CD14-positive monocyte (primary cell): ENCODE results near the gene LYRM2. TPM values are rescaled to one million over a fixed set of nuclear protein-coding genes. Genes with fewer than 3 reads are reported as not detected.

Source experiments
- DNase-seq, 3 donors: peaks; one replicate each; pipeline ENCODE4 v3.0.0-alpha.2; 2011 to 2022
- H2AFZ ChIP-seq: 2 replicates; pipeline ENCODE4 v1.6.0; 2012; ENCODE audit warnings: mild to moderate bottlenecking, low read depth, low read length, inconsistent platforms; ENCODE audit not compliant: insufficient read depth, poor library complexity, severe bottlenecking
- H3K27ac ChIP-seq, 2 donors: 1 replicate in 1 of 2; 2 replicates in 1 of 2; pipeline ENCODE4 v1.5.1; 2012 to 2013; ENCODE audit warnings: low read length in 2 of 2, control low read depth in 1 of 2, inconsistent platforms in 1 of 2, low read depth in 1 of 2, mild to moderate bottlenecking in 1 of 2
- H3K27me3 ChIP-seq, 2 donors: one replicate each; pipeline versions ENCODE4 v1.6.0 to v1.6.1; 2011 to 2013; ENCODE audit warnings: low read length in 2 of 2; ENCODE audit not compliant: control insufficient read depth in 2 of 2, insufficient read depth in 2 of 2
- H3K36me3 ChIP-seq, 2 donors: replicated peaks in 1 of 2; 1 replicate in 1 of 2; 2 replicates in 1 of 2; pipeline versions ENCODE4 v1.5.1 to v1.6.1; 2012 to 2013; ENCODE audit warnings: low read length in 2 of 2, control low read depth in 1 of 2, inconsistent platforms in 1 of 2, mild to moderate bottlenecking in 1 of 2; ENCODE audit not compliant: insufficient read depth in 2 of 2, control insufficient read depth in 1 of 2
- H3K4me1 ChIP-seq, 2 donors: 1 replicate in 1 of 2; 2 replicates in 1 of 2; pipeline versions ENCODE4 v1.5.1 to v1.6.1; 2012 to 2013; ENCODE audit warnings: low read length in 2 of 2, control low read depth in 1 of 2, inconsistent platforms in 1 of 2, mild to moderate bottlenecking in 1 of 2, moderate library complexity in 1 of 2; ENCODE audit not compliant: insufficient read depth in 2 of 2, control insufficient read depth in 1 of 2
- H3K4me2 ChIP-seq: replicated peaks from 2 replicates; pipeline ENCODE3; 2012; ENCODE audit warnings: low read length, moderate library complexity, mild to moderate bottlenecking; ENCODE audit not compliant: poor library complexity, severe bottlenecking; ENCODE audit errors: extremely low read depth
- H3K4me3 ChIP-seq, 3 experiments: fragments of 200-600 bp in 1 of 3; sonication (generic) in 1 of 3; replicated peaks in 1 of 3; 1 replicate in 2 of 3; 2 replicates in 1 of 3; pipeline ENCODE4 v1.5.1; 2011 to 2013; ENCODE audit warnings: low read length in 3 of 3, mild to moderate bottlenecking in 3 of 3, control low read depth in 2 of 3, low read depth in 2 of 3, inconsistent platforms in 1 of 3, moderate library complexity in 1 of 3
- H3K79me2 ChIP-seq: 2 replicates; pipeline ENCODE4 v1.6.0; 2012; ENCODE audit warnings: mild to moderate bottlenecking, control low read depth, inconsistent platforms, low read length, moderate library complexity; ENCODE audit not compliant: insufficient read depth
- H3K9ac ChIP-seq: 2 replicates; pipeline ENCODE4 v1.6.0; 2017; ENCODE audit warnings: low read length, mild to moderate bottlenecking; ENCODE audit not compliant: insufficient read depth, poor library complexity, severe bottlenecking
- H3K9me3 ChIP-seq, 2 donors: replicated peaks in 1 of 2; 1 replicate in 1 of 2; 2 replicates in 1 of 2; pipeline versions ENCODE4 v1.5.1 to v1.6.1; 2012 to 2013; ENCODE audit warnings: low read length in 2 of 2, control low read depth in 1 of 2; ENCODE audit not compliant: control insufficient read depth in 1 of 2, insufficient read depth in 1 of 2
- H4K20me1 ChIP-seq: 2 replicates; pipeline ENCODE4 v1.6.0; 2012; ENCODE audit warnings: mild to moderate bottlenecking, low read length, control low read depth, moderate library complexity; ENCODE audit not compliant: insufficient read depth
- H3K27ac Mint-ChIP-seq, 7 donors: one replicate each; pipeline ENCODE4 v1.8.0; 2020; ENCODE audit warnings: mild to moderate bottlenecking in 7 of 7, mixed read lengths in 7 of 7, moderate library complexity in 6 of 7, inconsistent platforms in 2 of 7
- H3K27me3 Mint-ChIP-seq, 3 donors: one replicate each; pipeline ENCODE4 v1.8.0; 2021 to 2022; ENCODE audit warnings: low read depth in 3 of 3, mild to moderate bottlenecking in 3 of 3, mixed read lengths in 3 of 3, moderate library complexity in 3 of 3, inconsistent platforms in 1 of 3
- H3K36me3 Mint-ChIP-seq, 2 donors: one replicate each; pipeline ENCODE4 v1.8.0; 2020; ENCODE audit warnings: mixed read lengths in 2 of 2, inconsistent platforms in 1 of 2, mild to moderate bottlenecking in 1 of 2
- H3K4me1 Mint-ChIP-seq: one replicate; pipeline ENCODE4 v1.8.0; 2020; ENCODE audit warnings: mild to moderate bottlenecking, mixed read lengths
- H3K4me3 Mint-ChIP-seq, 2 donors: one replicate each; pipeline ENCODE4 v1.8.0; 2020; ENCODE audit warnings: mild to moderate bottlenecking in 2 of 2, mixed read lengths in 2 of 2, moderate library complexity in 1 of 2
- H3K9me3 Mint-ChIP-seq, 7 donors: one replicate each; pipeline ENCODE4 v1.8.0; 2020 to 2022; ENCODE audit warnings: mixed read lengths in 7 of 7, mild to moderate bottlenecking in 6 of 7, moderate library complexity in 6 of 7, inconsistent platforms in 2 of 7
- WGBS: methylation state at CpG from one replicate; pipeline ENCODE4 v1.1.5; 2013; ENCODE audit warnings: missing lambda C conversion rate; ENCODE audit not compliant: insufficient coverage; 5-methylcytosine and 5-hydroxymethylcytosine counted together
- intact Hi-C, 2 donors: fragments of 100-400 bp; cut with micrococcal nuclease; formaldehyde crosslinking; loops; one replicate each; pipeline versions ENCODE4 v1.15.0 to v1.15.1; 2023
- polyA plus RNA-seq, 3 donors: library from polyadenylated mRNA; depleted of rRNA in 1 of 3; unstranded in 2 of 3; stranded (reverse) in 1 of 3; fragments of 300-500 nt in 2 of 3; fragments of >200 nt in 1 of 3; fragmentation: Illumina TruSeq in 2 of 3; gene quantifications; 1 replicate in 2 of 3; 2 replicates in 1 of 3; pipeline ENCODE4 v1.2.3, GENCODE V29; 2012 to 2021
- TF ChIP-seq, protein P1 (sequence below): fragments of 200-600 bp; IDR thresholded peaks from one replicate; pipeline ENCODE4 v1.8.0; 2022; ENCODE audit warnings: antibody characterized with exemption, mild to moderate bottlenecking

Gene LYRM2
- polyA plus RNA-seq, 3 donors: 13.2 to 64.0 (median 58.1) TPM

DNA sequence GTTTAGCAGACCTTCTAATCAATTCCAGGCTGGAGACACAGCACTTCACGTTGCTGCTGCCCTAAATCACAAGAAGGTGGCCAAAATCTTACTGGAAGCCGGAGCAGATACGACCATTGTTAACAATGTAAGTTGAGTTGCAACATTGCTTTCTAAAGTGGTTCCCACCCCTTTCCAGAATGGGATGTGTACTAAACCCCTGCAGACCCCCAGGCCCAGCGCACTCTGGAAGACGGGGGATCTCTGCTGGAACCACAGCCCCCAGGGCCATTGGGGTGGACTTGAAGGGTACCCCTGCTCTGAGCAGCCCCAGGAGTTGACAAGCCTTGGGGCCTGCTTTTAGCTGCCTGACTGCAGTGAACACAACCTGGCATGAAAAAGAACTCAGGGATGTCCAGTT, 22.0 kb downstream of the LYRM2 start:
- Mint-ChIP-seq H3K27me3 (peaks cover 0 to 6% (median 4%) of the 10 kb centered on the region in 3 donors), H3K27ac (no peak overlapping the region), H3K4me1 (peaks cover 6% of the 10 kb centered on the region), H3K9me3 (peaks cover 0 to 4% (median 0%) of the 10 kb centered on the region in 7 donors), H3K4me3 (no peak overlapping the region), H3K36me3 (no peaks in the 10 kb centered on the region)
- no peak overlapping the region for H3K4me3 ChIP-seq
- H3K79me2 ChIP-seq: no peaks in the 10 kb centered on the region
- H3K9me3 ChIP-seq: no peaks in the 10 kb centered on the region
- H3K27me3 ChIP-seq: no peaks in the 10 kb centered on the region
- no peak overlapping the region for H3K27ac ChIP-seq
- no peak overlapping the region for H3K4me2 ChIP-seq
- 93% methylated on average over 3 of the region's 5 CpGs for WGBS
- no peak overlapping the region for H3K9ac ChIP-seq
- no peak overlapping the region for H2AFZ ChIP-seq
- H4K20me1 ChIP-seq: no peaks in the 10 kb centered on the region
- H3K4me1 ChIP-seq: no peaks in the 10 kb centered on the region
- H3K36me3 ChIP-seq: no peaks in the 10 kb centered on the region
- TF ChIP-seq, protein P1, sequence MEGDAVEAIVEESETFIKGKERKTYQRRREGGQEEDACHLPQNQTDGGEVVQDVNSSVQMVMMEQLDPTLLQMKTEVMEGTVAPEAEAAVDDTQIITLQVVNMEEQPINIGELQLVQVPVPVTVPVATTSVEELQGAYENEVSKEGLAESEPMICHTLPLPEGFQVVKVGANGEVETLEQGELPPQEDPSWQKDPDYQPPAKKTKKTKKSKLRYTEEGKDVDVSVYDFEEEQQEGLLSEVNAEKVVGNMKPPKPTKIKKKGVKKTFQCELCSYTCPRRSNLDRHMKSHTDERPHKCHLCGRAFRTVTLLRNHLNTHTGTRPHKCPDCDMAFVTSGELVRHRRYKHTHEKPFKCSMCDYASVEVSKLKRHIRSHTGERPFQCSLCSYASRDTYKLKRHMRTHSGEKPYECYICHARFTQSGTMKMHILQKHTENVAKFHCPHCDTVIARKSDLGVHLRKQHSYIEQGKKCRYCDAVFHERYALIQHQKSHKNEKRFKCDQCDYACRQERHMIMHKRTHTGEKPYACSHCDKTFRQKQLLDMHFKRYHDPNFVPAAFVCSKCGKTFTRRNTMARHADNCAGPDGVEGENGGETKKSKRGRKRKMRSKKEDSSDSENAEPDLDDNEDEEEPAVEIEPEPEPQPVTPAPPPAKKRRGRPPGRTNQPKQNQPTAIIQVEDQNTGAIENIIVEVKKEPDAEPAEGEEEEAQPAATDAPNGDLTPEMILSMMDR: no peak
- no peak for DNase-seq
- intact Hi-C loops: no loop called here

DNA sequence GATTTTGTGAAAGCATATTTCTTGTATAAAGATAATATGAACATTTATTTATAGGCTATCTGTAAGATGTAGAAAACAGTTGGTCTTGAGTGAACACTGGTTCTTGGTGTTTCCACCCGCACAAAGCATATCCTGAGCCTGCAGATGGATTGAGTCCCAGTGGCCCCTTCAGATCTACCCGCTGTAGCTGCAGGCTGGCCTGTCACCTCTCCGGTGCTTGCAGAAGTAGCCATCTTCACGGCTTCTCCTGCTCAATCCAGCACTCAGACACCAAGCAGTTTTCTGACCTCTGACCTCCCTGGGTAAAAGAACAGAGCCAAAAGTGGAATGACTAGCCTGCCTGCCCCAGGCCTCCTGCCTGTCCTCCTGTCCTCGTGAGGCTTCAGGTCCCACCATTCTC, 22.7 kb downstream of the LYRM2 start:
- no peak overlapping the region for H3K9ac ChIP-seq
- H3K4me1 Mint-ChIP-seq: peaks cover 8% of the 10 kb centered on the region
- no peak overlapping the region for H3K4me3 Mint-ChIP-seq
- TF ChIP-seq, protein P1: no peak
- no peaks in the 10 kb centered on the region for H3K36me3 ChIP-seq
- intact Hi-C loops: no loop called here
- no peaks in the 10 kb centered on the region for H3K36me3 Mint-ChIP-seq
- H3K4me3 ChIP-seq: no peak overlapping the region
- H2AFZ ChIP-seq: no peak overlapping the region
- no peak overlapping the region for H3K27ac Mint-ChIP-seq
- H3K79me2 ChIP-seq: no peaks in the 10 kb centered on the region
- peaks cover 0 to 6% (median 4%) of the 10 kb centered on the region in 3 donors for H3K27me3 Mint-ChIP-seq
- no peak for DNase-seq
- peaks cover 0 to 4% (median 0%) of the 10 kb centered on the region in 7 donors for H3K9me3 Mint-ChIP-seq
- H3K4me1 ChIP-seq: no peaks in the 10 kb centered on the region
- no peak overlapping the region for H3K27ac ChIP-seq
- H3K9me3 ChIP-seq: no peaks in the 10 kb centered on the region
- H3K4me2 ChIP-seq: no peak overlapping the region
- no peaks in the 10 kb centered on the region for H4K20me1 ChIP-seq
- 100% methylated on average over 4 of the region's 5 CpGs for WGBS
- no peaks in the 10 kb centered on the region for H3K27me3 ChIP-seq
